HG02852 (cell line): Measurements from ENCODE around the gene GMPR.

Source experiments
- ATAC-seq: cut with Tn5 transposase; IDR thresholded peaks from one replicate; pipeline ENCODE4 v1.9.1; 2021; ENCODE audit warnings: mild to moderate bottlenecking, moderate library complexity; ENCODE audit not compliant: unreplicated experiment

Gene GMPR

GRCh38 chr6:16270178-16270794 lies 31.9 kb downstream of the GMPR start:
- ATAC-seq = no peak

- no peak for ATAC-seq
These were observed 33.0 kb downstream of the GMPR start for GRCh38 chr6:16271428-16271827.

DNA sequence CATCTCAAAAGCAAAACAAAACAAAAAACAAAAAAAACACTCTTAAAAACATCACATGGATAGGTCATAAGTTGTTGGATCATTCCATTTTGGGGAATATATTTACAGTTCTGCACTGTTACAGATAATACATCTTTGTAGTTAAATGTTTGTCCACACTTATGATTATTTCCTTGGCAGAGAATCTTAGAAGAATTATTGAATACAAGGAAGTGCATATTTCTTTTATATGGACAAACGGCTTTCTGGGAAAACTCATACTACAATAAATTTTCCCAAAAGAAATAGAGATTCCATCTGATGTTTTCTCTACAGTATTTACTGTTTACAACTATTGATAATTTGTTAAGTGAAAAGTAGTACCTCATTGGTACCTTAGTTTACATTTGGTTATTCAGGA lies 33.8 kb downstream of the GMPR start:
- ATAC-seq = no peak

GRCh38 chr6:16273256-16273655 lies 34.9 kb downstream of the GMPR start:
- ATAC-seq = no peak

- no peak for ATAC-seq
These were observed 36.1 kb downstream of the GMPR start for GRCh38 chr6:16274483-16274882.

- ATAC-seq = no peak
These were observed 36.6 kb downstream of the GMPR start for GRCh38 chr6:16274885-16275589.

GRCh38 chr6:16277101-16277981 lies 39.0 kb downstream of the GMPR start:
- peak; percentile 51 for ATAC-seq

- ATAC-seq = no peak
These were observed 39.8 kb downstream of the GMPR start for GRCh38 chr6:16278048-16278724.

GRCh38 chr6:16278750-16279149 lies 40.4 kb downstream of the GMPR start:
- ATAC-seq = no peak

DNA sequence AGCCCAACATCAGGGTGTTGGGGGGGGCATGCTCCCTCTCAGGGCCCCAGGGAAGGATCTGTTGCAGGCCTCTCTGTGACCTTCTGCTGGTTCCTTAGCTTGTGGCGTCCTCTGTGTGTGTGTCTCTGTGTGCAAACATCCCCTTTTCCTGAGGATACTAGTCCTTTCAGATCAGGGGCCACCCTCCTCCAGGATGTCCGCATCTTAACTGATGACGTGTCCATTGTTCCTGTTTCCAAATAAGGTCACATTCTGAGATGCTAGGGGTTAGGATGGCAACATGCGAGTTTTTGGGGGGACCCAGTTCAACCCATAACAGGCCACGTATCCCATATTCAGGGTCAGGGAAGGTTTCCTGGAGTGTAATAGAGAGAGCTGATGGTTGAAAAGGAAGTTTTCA lies 40.9 kb downstream of the GMPR start:
- no peak for ATAC-seq

- ATAC-seq = no peak
These were observed 44.0 kb downstream of the GMPR start for GRCh38 chr6:16282370-16282769.

- no peak for ATAC-seq
These were observed 46.1 kb downstream of the GMPR start for GRCh38 chr6:16284472-16284871.

DNA sequence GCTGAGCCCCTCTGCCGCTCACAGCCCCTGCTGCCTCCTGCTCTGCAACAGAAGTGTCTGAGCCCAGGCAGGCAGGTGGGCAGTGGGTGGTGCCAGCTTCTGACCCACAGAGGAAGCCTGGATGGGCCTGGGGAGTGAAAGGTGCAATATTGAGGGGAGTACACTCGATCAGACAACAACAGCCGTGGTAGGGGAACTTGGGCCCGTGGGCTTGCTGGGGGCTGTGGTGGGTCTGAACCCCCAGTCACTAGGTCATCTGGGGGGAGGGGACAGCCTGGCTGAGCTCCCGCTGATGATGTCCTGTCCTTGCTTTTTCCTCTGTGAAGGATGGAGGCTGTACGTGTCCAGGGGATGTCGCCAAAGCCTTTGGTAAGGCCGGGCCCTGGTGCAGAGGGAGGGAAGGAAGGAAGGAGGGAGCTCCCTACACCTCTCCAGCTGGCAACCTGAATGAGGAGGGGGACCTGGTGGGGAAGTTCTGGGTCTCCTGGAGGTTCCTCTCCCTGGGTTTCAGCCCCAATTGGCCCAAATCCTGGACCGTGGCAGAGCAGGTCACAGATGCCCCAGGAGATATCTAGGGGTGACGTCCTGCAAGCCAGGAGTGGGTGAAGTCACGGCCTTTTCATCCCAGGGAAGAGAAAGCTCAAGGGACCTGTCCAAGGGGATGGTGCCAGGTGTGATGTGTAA lies 47.2 kb downstream of the GMPR start:
- ATAC-seq = no peak

DNA sequence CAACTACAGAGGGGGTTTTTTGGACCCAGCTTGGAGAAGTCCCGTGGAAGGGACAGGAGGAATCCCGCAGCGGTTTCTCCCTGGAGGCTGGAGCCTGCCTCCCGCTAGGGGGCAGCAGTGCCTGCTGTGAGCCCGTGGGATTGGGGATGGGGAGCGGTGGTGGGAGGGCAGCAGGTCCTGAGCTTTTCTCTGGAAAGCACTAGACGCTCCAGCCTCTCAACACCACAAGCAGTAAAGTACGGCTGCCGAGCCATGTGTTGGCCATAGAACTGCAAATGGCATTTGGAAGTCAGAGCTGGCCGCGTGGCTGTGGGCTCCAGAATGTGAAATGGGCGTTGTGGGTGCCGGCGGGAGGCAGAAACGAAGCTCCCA lies 47.8 kb downstream of the GMPR start:
- ATAC-seq = no peak

- ATAC-seq = no peak
These were observed 49.8 kb downstream of the GMPR start for GRCh38 chr6:16288163-16288562.

- ATAC-seq = no peak
These were observed 53.4 kb downstream of the GMPR start for GRCh38 chr6:16291739-16292138.

DNA sequence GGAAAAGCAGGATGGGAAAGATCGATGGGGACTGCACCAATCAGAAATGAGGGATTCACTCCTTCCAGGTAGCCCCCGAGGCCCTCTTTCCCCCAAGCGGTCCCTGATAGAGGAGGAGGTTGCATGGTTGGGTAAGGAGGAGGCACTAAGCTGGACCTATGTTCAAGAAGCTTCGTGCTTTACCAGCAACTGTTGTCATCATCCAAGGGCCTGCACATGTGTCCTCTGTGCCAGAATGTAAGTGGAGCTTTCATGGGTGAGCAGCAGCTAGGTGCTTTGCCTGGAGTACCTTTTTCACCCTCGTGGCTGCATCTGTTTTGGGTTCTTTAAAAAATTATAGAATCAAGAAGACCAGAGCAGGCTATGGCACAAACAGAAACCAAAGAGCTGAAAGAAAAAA lies 54.0 kb downstream of the GMPR start:
- ATAC-seq = no peak

DNA sequence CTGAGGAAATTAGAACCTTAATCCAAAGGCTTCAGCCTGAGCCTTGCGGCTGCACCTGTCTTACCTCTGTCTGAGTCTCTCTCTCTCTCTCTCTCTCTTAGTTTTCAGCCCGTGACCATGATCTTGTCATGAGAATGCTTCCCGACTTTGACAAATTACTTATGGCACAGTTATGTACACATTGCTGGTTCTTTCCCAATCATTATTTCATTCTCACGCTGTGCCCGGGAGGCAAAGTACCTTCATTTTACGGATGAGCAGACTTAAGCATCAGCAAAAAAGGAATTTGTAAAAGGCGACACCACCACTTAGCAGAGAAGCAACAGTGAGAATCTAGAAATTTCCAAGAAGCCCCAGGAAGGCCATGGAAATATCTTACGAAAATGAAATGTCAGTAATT lies 54.6 kb downstream of the GMPR start:
- ATAC-seq = no peak

- no peak for ATAC-seq
These were observed 56.0 kb downstream of the GMPR start for GRCh38 chr6:16294371-16294770.

DNA sequence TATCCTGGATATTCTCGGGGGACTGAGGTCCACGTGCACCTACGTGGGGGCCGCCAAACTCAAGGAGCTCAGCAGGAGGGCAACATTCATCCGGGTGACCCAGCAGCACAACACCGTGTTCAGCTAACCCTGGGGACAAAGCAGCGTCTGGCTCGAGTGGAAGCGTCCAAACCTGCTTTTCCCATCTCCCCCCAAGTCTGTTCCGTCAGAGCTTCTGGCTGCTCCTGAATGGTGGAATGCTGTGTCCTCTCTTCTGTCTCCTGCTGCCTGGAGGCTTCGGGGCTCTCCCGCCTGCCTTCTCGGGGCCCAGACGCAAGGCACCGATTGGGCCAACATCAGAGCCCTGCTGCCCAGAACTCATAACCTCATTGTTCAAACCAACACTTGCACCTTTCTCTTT lies 56.7 kb downstream of the GMPR start:
- ATAC-seq = no peak

DNA sequence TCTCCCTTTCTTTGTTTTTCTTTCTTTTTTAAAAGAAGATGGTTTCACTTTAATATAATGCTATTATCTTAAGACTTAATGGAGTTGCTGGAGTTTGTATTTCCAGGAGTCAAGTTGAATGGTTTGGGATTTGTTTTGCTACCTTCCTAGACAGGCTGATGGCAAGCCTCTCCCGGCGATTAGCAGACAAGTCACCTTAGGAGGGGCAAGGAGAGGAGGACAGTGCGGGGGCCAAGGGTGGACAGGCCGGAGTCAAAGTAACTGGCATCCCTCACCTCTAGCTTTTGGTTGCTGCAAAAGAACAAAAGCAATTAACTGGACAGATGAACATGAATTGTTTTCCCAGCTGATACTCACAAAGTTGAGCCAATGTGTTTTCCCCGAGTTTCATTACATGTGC lies 57.1 kb downstream of the GMPR start:
- no peak for ATAC-seq
